ENCODE results near the gene INO80D. TPM values are rescaled to one million over a fixed set of nuclear protein-coding genes. Genes with fewer than 3 reads are reported as not detected.
"Not testable (repeated sequence)": the region's sequence is repeated elsewhere in the genome, so short reads cannot be mapped to it uniquely, and the experiment has no call there.

INO80D gene
- total RNA-seq, 2 donors from 2014 or later = 20.2 to 29.9 TPM

- Histone ChIP-seq H3K9me3 (no peaks in the 10 kb centered on the region), H3K27ac (no peak overlapping the region), H3K27me3 (no peaks in the 10 kb centered on the region), H3K4me3 (no peak overlapping the region), H3K36me3 (no peaks in the 10 kb centered on the region), H3K4me1 (no peaks in the 10 kb centered on the region), H3K9ac (ENCODE audit: low read depth in 2 of 2, low read length in 2 of 2) (no peak overlapping the region)
- intact Hi-C loops (cut with DNase I) = no loop called here
- no peak for DNase-seq
- TF ChIP-seq CTCF (IDR thresholded peaks at IDR 0.05) = no peak
Observed at GRCh38 chr2:206031950-206032567, 53.9 kb downstream of the INO80D start.

- Histone ChIP-seq H3K27me3 (no peaks in the 10 kb centered on the region), H3K9me3 (no peaks in the 10 kb centered on the region), H3K27ac (no peak overlapping the region), H3K4me1 (no peaks in the 10 kb centered on the region), H3K9ac (ENCODE audit: low read depth in 2 of 2, low read length in 2 of 2) (no peak overlapping the region), H3K4me3 (no peak overlapping the region), H3K36me3 (peaks cover 4% of the 10 kb centered on the region)
- intact Hi-C loops (cut with DNase I) = no loop called here
- TF ChIP-seq CTCF (IDR thresholded peaks at IDR 0.05) = no peak
- DNase-seq = no peak
Observed at GRCh38 chr2:206031162-206031784, 54.7 kb downstream of the INO80D start.

GRCh38 chr2:206028101-206028500 is 57.9 kb downstream of the INO80D start:
- no peaks in the 10 kb centered on the region for H3K27me3 ChIP-seq
- H3K4me1 ChIP-seq = no peaks in the 10 kb centered on the region
- H3K9ac ChIP-seq (ENCODE audit: low read depth in 2 of 2, low read length in 2 of 2) = no peak overlapping the region
- no peak overlapping the region for H3K4me3 ChIP-seq
- TF ChIP-seq CTCF (IDR thresholded peaks at IDR 0.05) = no peak
- DNase-seq = no peak
- H3K9me3 ChIP-seq = no peaks in the 10 kb centered on the region
- no peak overlapping the region for H3K27ac ChIP-seq
- peaks cover 6% of the 10 kb centered on the region for H3K36me3 ChIP-seq
- intact Hi-C loops (cut with DNase I) = no loop called here

GRCh38 chr2:206023183-206023582 is 62.8 kb downstream of the INO80D start:
- DNase-seq = no peak
- Histone ChIP-seq H3K27ac (no peak overlapping the region), H3K9me3 (no peaks in the 10 kb centered on the region), H3K4me1 (no peaks in the 10 kb centered on the region), H3K36me3 (peaks cover 6% of the 10 kb centered on the region), H3K4me3 (no peak overlapping the region), H3K27me3 (no peaks in the 10 kb centered on the region), H3K9ac (ENCODE audit: low read depth in 2 of 2, low read length in 2 of 2) (no peak overlapping the region)
- intact Hi-C loops (cut with DNase I) = no loop called here
- TF ChIP-seq CTCF (IDR thresholded peaks at IDR 0.05) = no peak

- Histone ChIP-seq H3K36me3 (peaks cover 4% of the 10 kb centered on the region), H3K4me1 (no peaks in the 10 kb centered on the region), H3K9me3 (no peaks in the 10 kb centered on the region), H3K4me3 (no peak overlapping the region), H3K27me3 (no peaks in the 10 kb centered on the region), H3K27ac (no peak overlapping the region), H3K9ac (ENCODE audit: low read depth in 2 of 2, low read length in 2 of 2) (no peak overlapping the region)
- no peak for TF ChIP-seq CTCF (IDR thresholded peaks at IDR 0.05)
- DNase-seq = no peak
- intact Hi-C loops (cut with DNase I) = no loop called here
Observed at GRCh38 chr2:206020171-206020570, 65.8 kb downstream of the INO80D start.

GRCh38 chr2:206015746-206016145 is 70.2 kb downstream of the INO80D start:
- H3K9ac ChIP-seq (ENCODE audit: low read depth in 2 of 2, low read length in 2 of 2); H3K4me3 ChIP-seq; H3K4me1 ChIP-seq; H3K27me3 ChIP-seq; H3K9me3 ChIP-seq; H3K27ac ChIP-seq; DNase-seq: not testable (repeated sequence)
- H3K36me3 ChIP-seq = peaks cover 11% of the 10 kb centered on the region
- intact Hi-C loops (cut with DNase I) = loop anchor here (10.0 kb wide), 1 partner anchor 119 kb away; no protein-coding TSS in a partner anchor

Measured in colonic mucosa (tissue), 4 donors.